Measurements from ENCODE around the gene ELAC1. TPM values are rescaled to one million over a fixed set of nuclear protein-coding genes. Genes with fewer than 3 reads are reported as not detected.
A peak's percentile ranks its signal among the peaks of the same experiment; 100 is the strongest.
"Not testable (repeated sequence)": the region's sequence is repeated elsewhere in the genome, so short reads cannot be mapped to it uniquely, and the experiment has no call there.

The ELAC1 gene
- polyA plus RNA-seq (ENCODE audit: insufficient read length in 3 of 3) = 10 to 100 TPM; 16.3 to 18.9 (median 17.9) TPM

GRCh38 chr18:50967714-50968661, at the start of gene ELAC1:
ELAC1 (plus strand) TSS chr18:50968040; CDS start chr18:50974405, 6,365 bp downstream.
- DNase-seq (ENCODE audit: low read depth in 3 of 3, low spot score in 2 of 3) = peak; percentile 53 to 66 (median 57)

DNA sequence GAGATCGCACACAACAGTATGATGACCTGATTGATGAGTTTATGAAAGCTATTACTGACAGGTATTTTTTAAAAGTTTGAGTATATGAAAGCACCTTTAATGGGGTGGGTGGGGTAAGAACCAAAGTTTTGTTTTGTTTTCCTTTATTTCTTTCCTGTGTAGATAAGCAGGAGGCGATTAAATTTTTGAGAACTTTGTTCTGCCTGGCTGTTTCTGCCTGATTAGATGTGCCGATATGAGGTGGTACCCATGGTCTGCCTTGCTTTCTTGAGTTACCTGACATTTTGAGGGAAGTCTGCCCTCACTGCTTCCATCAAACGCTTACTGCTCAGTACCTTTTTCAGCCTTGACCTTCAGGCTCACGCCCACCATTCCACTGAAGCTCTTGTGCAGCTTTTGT, 49.7 kb upstream of the ELAC1 start:
- no peak for DNase-seq (ENCODE audit: low read depth in 3 of 3, low spot score in 2 of 3)

DNA sequence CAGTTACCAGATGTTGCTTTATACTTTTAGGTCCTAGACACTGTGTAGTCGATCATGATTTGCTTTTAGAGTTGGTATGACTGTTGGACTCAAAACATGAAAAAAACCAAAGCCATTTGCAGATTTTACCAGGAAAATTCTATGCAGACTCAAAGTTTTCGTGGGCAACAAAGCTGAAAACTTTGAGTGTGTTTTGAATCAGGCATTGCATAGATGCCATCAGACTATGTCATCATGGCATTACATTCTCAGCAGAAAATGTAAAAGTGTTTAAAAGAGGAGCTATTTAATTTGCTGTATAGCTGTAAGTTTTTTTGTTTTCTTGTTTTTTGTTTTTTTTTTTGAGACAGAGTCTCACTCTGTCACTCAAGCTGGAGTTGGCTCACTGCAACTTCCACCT, 43.5 kb upstream of the ELAC1 start:
- no peak for DNase-seq (ENCODE audit: low read depth in 3 of 3, low spot score in 2 of 3)

GRCh38 chr18:50926521-50926920, 41.3 kb upstream of the ELAC1 start:
- DNase-seq (ENCODE audit: low read depth in 3 of 3, low spot score in 2 of 3) = no peak

DNA sequence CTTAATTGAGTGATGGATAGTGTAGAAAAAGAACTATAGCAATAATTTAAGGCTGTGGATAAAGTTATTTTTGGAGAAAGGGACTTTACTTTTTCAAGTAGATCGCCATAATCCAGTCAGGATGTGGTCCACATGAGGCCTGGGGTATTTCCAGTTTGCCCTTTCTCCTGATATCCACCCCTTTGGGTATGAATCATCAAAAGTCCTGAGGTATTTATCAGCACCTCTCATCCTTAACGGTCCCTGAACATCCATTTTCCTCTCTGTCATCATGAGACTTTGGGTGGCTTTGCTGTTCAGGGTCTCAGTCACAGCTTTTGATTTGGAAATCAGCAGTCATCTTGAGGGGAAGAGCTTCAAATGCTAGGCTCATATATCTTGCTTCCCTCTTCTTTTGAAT, 39.3 kb upstream of the ELAC1 start:
- DNase-seq (ENCODE audit: low read depth in 3 of 3, low spot score in 2 of 3) = no peak

- DNase-seq (ENCODE audit: low read depth in 3 of 3, low spot score in 2 of 3) = no peak
Observed at GRCh38 chr18:50933684-50934083, 34.2 kb upstream of the ELAC1 start.

- no peak for DNase-seq (ENCODE audit: low read depth in 3 of 3, low spot score in 2 of 3)
Observed at GRCh38 chr18:50934545-50935211, 33.2 kb upstream of the ELAC1 start.

DNA sequence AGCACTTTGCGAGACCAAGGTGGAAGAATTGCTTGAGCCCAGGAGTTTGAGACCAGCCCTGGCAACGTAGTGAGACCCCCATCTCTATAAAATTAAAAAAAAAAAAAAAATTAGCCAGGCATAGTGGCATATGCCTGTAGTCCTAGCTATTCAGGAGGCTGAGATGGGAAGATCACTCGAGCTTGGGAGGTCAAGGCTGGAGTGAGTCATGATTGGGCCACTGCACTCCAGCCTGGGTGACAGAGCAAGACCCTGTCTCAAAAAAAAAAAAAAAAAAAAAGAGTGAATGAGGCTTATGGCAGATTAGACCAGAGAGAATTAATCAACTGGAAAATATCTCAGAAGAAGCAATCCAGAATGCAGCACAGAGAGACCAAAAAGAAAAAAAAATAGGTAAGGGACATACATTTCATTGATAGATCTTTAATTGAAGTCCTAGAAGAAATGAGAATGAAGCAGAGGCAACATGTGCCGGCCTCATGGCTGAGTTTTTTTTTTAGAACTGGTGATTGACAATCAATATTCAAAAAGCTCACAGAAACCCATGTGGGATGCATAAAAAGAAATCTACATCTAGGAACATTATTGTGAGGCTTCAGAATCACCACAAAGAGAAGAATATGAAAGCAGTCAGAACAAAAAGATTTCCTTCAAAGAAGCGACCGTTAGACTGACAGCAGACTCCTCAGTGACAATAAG, 32.2 kb upstream of the ELAC1 start:
- no peak for DNase-seq (ENCODE audit: low read depth in 3 of 3, low spot score in 2 of 3)

DNA sequence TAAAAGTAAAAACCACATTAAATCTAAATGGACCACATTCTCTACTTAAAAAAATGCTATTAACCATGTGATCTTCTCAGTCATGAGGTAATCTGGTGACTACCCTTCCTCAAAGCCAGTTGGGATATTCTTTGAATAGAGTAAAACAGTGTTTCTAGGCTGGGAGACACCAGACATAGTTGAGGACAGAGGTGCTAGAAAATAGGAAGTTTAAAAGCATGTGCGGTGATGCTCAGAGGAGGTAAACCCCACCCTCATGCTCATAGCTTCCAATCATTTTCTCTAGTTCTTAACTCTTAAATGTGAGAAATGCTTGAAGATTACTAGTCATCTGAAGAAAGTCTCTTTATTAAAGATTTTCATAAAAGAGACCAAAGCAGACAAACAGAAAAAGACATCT, 30.7 kb upstream of the ELAC1 start:
- DNase-seq (ENCODE audit: low read depth in 3 of 3, low spot score in 2 of 3) = no peak

- no peak for DNase-seq (ENCODE audit: low read depth in 3 of 3, low spot score in 2 of 3)
Observed at GRCh38 chr18:50938912-50939311, 28.9 kb upstream of the ELAC1 start.

GRCh38 chr18:50944245-50944932, 23.5 kb upstream of the ELAC1 start:
- no peak for DNase-seq (ENCODE audit: low read depth in 3 of 3, low spot score in 2 of 3)

GRCh38 chr18:50945918-50946317, 21.9 kb upstream of the ELAC1 start:
- DNase-seq (ENCODE audit: low read depth in 3 of 3, low spot score in 2 of 3) = not testable (repeated sequence)

DNA sequence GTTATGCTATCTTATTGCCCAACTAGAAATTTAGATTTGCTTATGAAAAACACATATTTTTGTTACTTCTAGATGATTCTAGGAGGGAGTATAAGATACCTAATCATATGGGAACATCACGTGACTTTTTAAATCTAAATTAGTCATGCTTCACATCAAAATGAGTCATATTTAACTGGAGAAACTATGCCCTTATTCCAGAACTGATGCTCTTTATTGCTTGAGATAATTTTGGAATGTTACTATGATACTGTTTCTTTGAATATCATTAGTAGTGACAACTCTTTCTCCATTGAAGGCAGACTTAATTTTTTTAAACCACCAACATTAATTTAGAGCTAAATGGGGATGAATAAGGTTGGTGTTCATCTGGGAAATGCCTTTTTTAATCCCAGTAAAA, 19.9 kb upstream of the ELAC1 start:
- DNase-seq (ENCODE audit: low read depth in 3 of 3, low spot score in 2 of 3) = no peak

GRCh38 chr18:50949185-50949584, 18.7 kb upstream of the ELAC1 start:
- no peak for DNase-seq (ENCODE audit: low read depth in 3 of 3, low spot score in 2 of 3)

DNA sequence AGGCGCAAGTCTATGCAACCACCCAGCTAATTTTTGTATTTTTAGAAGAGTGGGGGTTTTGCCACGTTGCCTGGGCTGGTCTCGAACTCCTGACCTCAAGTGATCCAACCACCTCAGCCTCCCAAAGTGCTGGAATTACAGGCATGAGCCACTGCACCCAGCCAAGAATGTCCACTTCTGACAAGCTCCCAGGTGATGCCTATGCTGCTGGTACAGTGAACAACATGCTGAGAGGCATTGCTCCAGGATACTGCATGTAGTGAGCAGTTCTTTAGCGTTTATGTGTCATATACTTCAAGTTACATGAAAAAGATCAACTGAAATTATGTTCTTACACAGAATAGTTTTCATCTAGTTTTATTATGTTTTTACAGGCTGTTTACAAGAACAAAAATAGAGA, 17.2 kb upstream of the ELAC1 start:
- no peak for DNase-seq (ENCODE audit: low read depth in 3 of 3, low spot score in 2 of 3)

DNA sequence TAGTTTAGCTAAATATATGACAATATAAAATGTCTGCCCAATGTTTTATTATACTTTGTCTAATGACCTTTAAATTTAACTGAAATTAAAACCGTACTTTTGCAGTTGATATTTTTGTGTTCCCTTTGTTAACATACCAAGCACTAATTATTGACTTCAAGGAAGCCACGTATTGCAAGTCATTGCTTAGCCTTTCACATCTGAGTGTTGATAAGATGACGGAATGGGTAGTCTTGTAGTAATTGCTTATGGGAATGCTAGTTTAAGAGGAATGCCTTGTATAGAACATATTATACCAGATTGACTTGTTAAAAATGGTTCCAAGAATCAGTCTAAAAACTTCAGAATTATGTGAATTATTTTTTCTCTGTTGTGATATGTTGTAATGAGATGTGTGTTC, 14.0 kb upstream of the ELAC1 start:
- no peak for DNase-seq (ENCODE audit: low read depth in 3 of 3, low spot score in 2 of 3)

GRCh38 chr18:50955253-50955652, 12.6 kb upstream of the ELAC1 start:
- DNase-seq (ENCODE audit: low read depth in 3 of 3, low spot score in 2 of 3) = no peak

DNA sequence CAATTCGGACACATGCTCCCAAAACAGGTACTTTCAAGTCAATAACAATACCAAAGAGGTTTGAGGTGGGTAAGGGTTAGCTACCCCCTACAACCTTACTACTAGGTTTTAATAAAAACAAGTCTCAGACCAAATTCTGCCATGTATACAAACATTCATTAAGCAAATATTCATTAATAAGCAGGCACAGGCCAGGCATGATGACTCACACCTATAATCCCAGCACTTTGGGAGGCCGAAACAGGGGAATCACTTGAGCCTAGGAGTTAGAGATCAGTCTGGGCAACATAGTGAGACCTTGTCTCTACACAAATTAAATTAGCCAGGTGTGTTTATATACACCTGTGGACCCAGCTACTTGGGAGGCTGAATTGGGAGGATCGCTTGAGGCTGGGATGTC, 11.7 kb upstream of the ELAC1 start:
- no peak for DNase-seq (ENCODE audit: low read depth in 3 of 3, low spot score in 2 of 3)

- no peak for DNase-seq (ENCODE audit: low read depth in 3 of 3, low spot score in 2 of 3)
Observed at GRCh38 chr18:50961974-50962373, 5.9 kb upstream of the ELAC1 start.

DNA sequence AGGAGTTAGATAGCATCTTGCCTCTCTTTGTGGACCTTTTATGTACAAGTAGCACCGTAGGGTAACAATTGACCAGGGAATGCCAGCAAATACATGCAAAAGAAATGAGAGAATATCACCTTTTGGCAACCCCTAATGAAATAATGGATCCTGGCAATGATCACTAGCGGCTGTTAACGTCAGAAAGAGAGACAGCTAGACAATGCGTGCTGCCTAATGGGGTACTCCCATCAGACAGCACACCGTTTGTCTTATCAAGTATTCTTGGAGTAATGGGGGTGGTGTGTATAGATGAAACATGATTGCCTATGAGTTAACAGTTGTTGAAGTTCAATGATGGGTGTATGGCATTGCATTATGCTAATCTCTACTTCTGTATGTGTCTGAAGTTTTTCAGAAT, 1.6 kb downstream of the ELAC1 start:
- no peak for DNase-seq (ENCODE audit: low read depth in 3 of 3, low spot score in 2 of 3)

GRCh38 chr18:50970006-50970405, 2.2 kb downstream of the ELAC1 start:
- DNase-seq (ENCODE audit: low read depth in 3 of 3, low spot score in 2 of 3) = no peak
